ENCODE results near the gene LSR.

Gene LSR

GRCh38 chr19:35304036-35304435, 55.2 kb downstream of the LSR start:
- DNase-seq: no peak

- DNase-seq: no peak
Measured at GRCh38 chr19:35305181-35305580, 56.4 kb downstream of the LSR start.

GRCh38 chr19:35306473-35307246, 57.9 kb downstream of the LSR start:
- DNase-seq: no peak

- no peak for DNase-seq
Measured at GRCh38 chr19:35307931-35308330, 59.1 kb downstream of the LSR start.

- DNase-seq: no peak
Measured at GRCh38 chr19:35308910-35309309, 60.1 kb downstream of the LSR start.

- no peak for DNase-seq
Measured at GRCh38 chr19:35309481-35310279, 60.9 kb downstream of the LSR start.

GRCh38 chr19:35310331-35310730, 61.5 kb downstream of the LSR start:
- DNase-seq: no peak

GRCh38 chr19:35310811-35311465, 62.1 kb downstream of the LSR start:
- DNase-seq: no peak

GRCh38 chr19:35311901-35312665, 63.3 kb downstream of the LSR start:
- no peak for DNase-seq

- no peak for DNase-seq
Measured at GRCh38 chr19:35313587-35313986, 64.8 kb downstream of the LSR start.

- DNase-seq: no peak
Measured at GRCh38 chr19:35314031-35314430, 65.2 kb downstream of the LSR start.

- DNase-seq: no peak
Measured at GRCh38 chr19:35314858-35315470, 66.2 kb downstream of the LSR start.

GRCh38 chr19:35315883-35316282, 67.1 kb downstream of the LSR start:
- no peak for DNase-seq

GRCh38 chr19:35316560-35316959, 67.8 kb downstream of the LSR start:
- no peak for DNase-seq

Measured in activated CD4-positive, CD25-positive, alpha-beta regulatory T cell (primary cell).